ENCODE measurements around the gene CPA3. TPM values are rescaled to one million over a fixed set of nuclear protein-coding genes. Genes with fewer than 3 reads are reported as not detected.

Gene CPA3
- total RNA-seq, 1 experiment from 2014 or later = not detected

GRCh38 chr3:148828136-148828690 lies 36.9 kb upstream of the CPA3 start (continued):
- TF ChIP-seq E2F4 (CRISPR knock-in tag; IDR thresholded peaks at IDR 0.05; ENCODE audit: borderline replicate concordance, low read depth) (no peak), ATF2 (CRISPR knock-in tag; IDR thresholded peaks at IDR 0.05; ENCODE audit: borderline replicate concordance, low read depth) (no peak)

GRCh38 chr3:148829926-148830325 lies 35.2 kb upstream of the CPA3 start:
- no peak overlapping the region for H3K27ac Mint-ChIP-seq
- no peaks in the 10 kb centered on the region for H3K36me3 Mint-ChIP-seq
- ChIA-PET POLR2A (no interaction called here), CTCF (no interaction called here)
- H3K4me1 Mint-ChIP-seq = no peaks in the 10 kb centered on the region
- H3K9me3 Mint-ChIP-seq = no peaks in the 10 kb centered on the region
- ATAC-seq = no peak
- no peak for TF ChIP-seq FOXJ3 (CRISPR knock-in tag; IDR thresholded peaks at IDR 0.05; ENCODE audit: borderline replicate concordance)
- TF ChIP-seq NR1H2 (CRISPR knock-in tag; IDR thresholded peaks at IDR 0.05) = no peak
- TF ChIP-seq USF2 (CRISPR knock-in tag; IDR thresholded peaks at IDR 0.05) = no peak
- TF ChIP-seq HMGA2 (CRISPR knock-in tag; IDR thresholded peaks at IDR 0.05) = no peak
- no peaks in the 10 kb centered on the region for H3K27me3 Mint-ChIP-seq (ENCODE audit: low read depth)
- no peak overlapping the region for H3K4me3 Mint-ChIP-seq
- no peak for DNase-seq (ENCODE audit: low spot score)

GRCh38 chr3:148833223-148833622 lies 31.9 kb upstream of the CPA3 start:
- no peak overlapping the region for H3K4me3 Mint-ChIP-seq
- no peak overlapping the region for H3K27ac Mint-ChIP-seq
- no peak for TF ChIP-seq ZNF671 (CRISPR knock-in tag; IDR thresholded peaks at IDR 0.05)
- TF ChIP-seq KAT7 (CRISPR knock-in tag; IDR thresholded peaks at IDR 0.05; ENCODE audit: borderline replicate concordance) = no peak
- no peaks in the 10 kb centered on the region for H3K9me3 Mint-ChIP-seq
- POLR2A ChIA-PET = no interaction called here
- H3K27me3 Mint-ChIP-seq (ENCODE audit: low read depth) = no peaks in the 10 kb centered on the region
- CTCF ChIA-PET = no interaction called here
- ATAC-seq (no peak), DNase-seq (ENCODE audit: low spot score) (no peak)
- H3K36me3 Mint-ChIP-seq = no peaks in the 10 kb centered on the region
- peaks cover 6% of the 10 kb centered on the region for H3K4me1 Mint-ChIP-seq

- ChIA-PET CTCF (no interaction called here), POLR2A (no interaction called here)
- ATAC-seq = no peak
These were observed 25.3 kb upstream of the CPA3 start for GRCh38 chr3:148839805-148840204.

GRCh38 chr3:148840451-148840850 lies 24.6 kb upstream of the CPA3 start:
- H3K27me3 Mint-ChIP-seq (ENCODE audit: low read depth) = no peaks in the 10 kb centered on the region
- H3K36me3 Mint-ChIP-seq = no peaks in the 10 kb centered on the region
- H3K9me3 Mint-ChIP-seq = no peaks in the 10 kb centered on the region
- no peak overlapping the region for H3K4me3 Mint-ChIP-seq
- H3K27ac Mint-ChIP-seq = no peak overlapping the region
- no peak for ATAC-seq
- ChIA-PET POLR2A (no interaction called here), CTCF (no interaction called here)
- no peak for DNase-seq (ENCODE audit: low spot score)
- H3K4me1 Mint-ChIP-seq = peaks cover 3% of the 10 kb centered on the region; the same call in 1 of the 2 replicates
- TF ChIP-seq GABPB1 (CRISPR knock-in tag; IDR thresholded peaks at IDR 0.05) (no peak), ZBTB21 (CRISPR knock-in tag; IDR thresholded peaks at IDR 0.05; ENCODE audit: borderline replicate concordance) (no peak), GTF2I (CRISPR knock-in tag; conservative IDR thresholded peaks at IDR 0.05) (no peak), KAT7 (CRISPR knock-in tag; IDR thresholded peaks at IDR 0.05; ENCODE audit: borderline replicate concordance) (no peak), ARID4B (CRISPR knock-in tag; IDR thresholded peaks at IDR 0.05; ENCODE audit: borderline replicate concordance) (no peak), ERG (CRISPR knock-in tag; IDR thresholded peaks at IDR 0.05) (no peak)

More at GRCh38 chr3:148839805-148840204, 25.3 kb upstream of the CPA3 start:
- Mint-ChIP-seq H3K27me3 (ENCODE audit: low read depth) (no peaks in the 10 kb centered on the region), H3K9me3 (no peaks in the 10 kb centered on the region), H3K4me3 (no peak overlapping the region), H3K4me1 (peaks cover 6% of the 10 kb centered on the region), H3K27ac (no peak overlapping the region), H3K36me3 (no peaks in the 10 kb centered on the region)
- TF ChIP-seq ATF6 (CRISPR knock-in tag; IDR thresholded peaks at IDR 0.05) = no peak
- DNase-seq (ENCODE audit: low spot score) = no peak
